HG03175 (cell line): Measurements from ENCODE around the gene ARHGAP27.

Experiments used
- ATAC-seq: cut with Tn5 transposase; IDR thresholded peaks from one replicate; pipeline ENCODE4 v1.9.1; 2021; ENCODE audit warnings: mild to moderate bottlenecking, moderate library complexity; ENCODE audit not compliant: unreplicated experiment

ARHGAP27 gene

DNA sequence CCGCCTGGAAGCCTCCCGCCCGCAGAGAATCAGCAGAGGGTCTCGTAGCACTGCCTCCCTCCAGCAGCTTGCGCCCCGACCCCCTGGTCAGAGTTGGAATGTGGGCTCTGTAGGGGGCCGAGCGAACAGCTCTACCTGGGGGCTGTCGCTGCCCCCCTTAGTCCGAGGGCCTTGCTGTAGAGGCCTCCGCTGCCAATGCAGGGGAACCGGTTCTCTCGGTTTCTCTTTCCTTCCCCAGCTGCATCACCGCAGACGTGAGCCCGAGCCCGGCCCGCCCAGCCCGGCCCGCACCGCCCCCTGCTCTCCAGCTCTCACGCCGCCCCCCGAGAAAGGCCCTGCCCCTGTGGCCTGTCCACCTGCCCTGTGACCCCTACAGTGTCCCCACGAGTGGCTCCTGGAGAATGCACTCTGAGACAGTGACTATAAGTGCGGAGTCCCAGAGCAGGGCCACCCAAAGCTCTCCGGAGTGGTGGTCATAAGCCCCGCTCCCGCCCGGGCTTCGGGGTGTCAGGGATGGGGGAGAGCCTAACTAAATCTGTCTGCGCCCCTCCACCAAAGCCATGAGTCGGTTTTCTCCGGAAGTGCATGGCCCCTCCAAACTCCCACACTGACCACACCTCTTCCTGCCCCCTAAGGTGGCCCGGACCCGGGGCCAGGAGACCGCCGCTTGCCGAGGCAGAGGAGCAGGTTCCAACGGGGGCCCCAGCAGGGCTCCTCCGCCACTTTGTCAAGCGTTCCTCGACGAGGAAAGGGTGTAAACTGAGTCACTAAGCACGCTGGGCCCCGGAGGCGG, 1.7 kb downstream of the ARHGAP27 start:
- peak; percentile 26 for ATAC-seq

- no peak for ATAC-seq
Observed at GRCh38 chr17:45430006-45430737, 2.5 kb downstream of the ARHGAP27 start.

GRCh38 chr17:45429339-45430005, 3.2 kb downstream of the ARHGAP27 start:
- no peak for ATAC-seq

- no peak for ATAC-seq
Observed at GRCh38 chr17:45428931-45429338, 3.7 kb downstream of the ARHGAP27 start.

DNA sequence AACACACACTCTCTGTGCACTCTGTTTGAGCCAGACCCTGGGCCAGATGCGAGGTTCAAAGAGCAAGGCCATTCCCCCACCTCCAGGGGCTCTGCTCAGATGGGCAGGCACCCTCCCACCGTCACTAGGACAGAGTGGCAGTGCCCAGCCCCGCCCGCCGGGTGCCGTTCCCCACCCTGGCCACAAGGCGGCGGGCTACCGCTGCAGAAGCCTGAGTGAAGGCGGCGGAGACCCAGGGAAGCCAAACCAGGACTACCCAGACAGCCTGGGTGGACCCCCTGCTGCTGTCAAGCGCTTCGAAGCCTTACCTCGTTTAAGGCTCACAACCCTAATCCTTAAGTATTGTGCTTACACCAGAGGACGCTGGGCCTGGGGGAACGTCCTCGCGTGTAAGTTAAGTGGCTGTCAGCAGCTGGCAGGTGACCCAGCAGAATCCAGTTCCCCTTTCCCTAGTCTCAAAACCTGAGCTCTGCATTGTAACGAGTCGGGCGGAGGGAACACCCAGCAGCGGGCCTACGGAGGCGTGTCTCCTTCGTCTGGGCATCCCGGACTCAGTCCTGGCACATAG, 4.5 kb downstream of the ARHGAP27 start:
- peak; percentile 45 for ATAC-seq

DNA sequence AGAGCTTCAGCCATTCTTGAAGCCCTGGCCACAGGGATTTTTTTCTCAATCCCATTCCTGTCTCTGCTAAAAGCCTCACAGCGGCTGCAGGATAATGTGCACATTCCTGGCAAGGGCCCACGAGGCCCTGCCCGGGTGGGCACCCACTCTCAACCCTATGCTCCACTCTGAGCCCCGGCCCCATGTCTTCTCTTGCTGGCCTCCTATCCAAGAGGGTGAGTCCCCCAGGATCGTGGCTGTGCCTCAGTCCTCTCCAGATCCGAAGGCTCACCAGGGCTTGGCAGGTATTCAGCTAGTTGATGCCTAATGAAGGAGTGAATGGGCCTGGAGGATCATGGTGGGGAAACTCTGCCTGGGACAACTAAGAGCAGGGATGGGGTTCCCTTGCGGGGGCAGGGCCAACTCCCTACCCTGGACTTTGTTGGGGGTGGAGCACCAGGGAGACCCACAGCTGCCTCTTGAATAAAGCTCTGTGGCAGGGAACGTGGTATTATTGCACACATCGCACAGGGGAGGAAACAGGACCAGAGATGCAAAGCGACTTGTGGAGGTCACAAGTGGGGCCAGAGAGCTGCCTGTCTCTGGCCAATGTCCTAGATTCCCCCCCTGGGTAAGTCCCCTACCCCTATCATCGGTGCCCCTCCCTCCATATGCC, 5.4 kb downstream of the ARHGAP27 start:
- no peak for ATAC-seq

DNA sequence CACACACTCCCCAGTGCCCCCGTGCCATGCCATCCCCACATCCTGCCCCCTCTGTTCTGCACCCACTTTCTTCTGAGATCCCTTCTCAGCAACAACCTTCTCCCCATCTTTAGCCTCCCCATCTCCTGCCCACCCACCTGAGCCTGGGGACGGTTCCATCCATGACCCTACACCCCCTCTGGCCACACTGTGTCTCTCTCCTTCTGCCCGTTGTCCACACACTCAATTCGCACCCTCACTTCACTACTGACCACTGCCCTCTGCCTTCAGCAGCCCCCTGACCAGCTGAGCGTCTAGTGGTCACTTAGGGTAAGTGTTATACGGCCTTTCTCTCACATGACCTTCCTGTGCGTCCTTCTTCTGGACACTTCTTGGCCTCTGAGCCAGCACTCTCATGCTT, 6.1 kb downstream of the ARHGAP27 start:
- ATAC-seq, result no peak

DNA sequence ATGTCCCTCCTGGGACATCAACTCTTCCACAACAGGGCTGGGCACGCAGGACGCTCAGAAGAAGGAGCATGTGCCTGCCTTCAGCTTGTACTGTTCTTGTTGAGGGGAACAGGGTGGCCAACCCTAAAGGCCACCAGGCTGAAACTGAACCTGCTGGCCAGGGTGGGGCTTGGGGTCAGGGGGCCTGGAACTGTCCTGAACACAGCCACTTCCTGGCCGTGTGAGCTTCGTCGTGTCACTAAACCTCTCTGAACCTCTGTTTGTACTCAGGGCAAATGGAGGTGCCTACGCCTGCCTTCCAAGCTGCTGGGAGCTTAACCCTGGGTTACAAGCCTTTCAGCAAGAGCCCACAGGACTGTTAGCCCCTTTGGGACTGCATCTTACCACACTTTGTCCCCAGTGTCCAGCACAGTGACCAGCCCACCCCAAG, 6.7 kb downstream of the ARHGAP27 start:
- ATAC-seq, result no peak

GRCh38 chr17:45425125-45425983, 7.3 kb downstream of the ARHGAP27 start:
- ATAC-seq, result no peak

GRCh38 chr17:45424769-45425124, 7.9 kb downstream of the ARHGAP27 start:
- no peak for ATAC-seq

GRCh38 chr17:45423975-45424335, 8.7 kb downstream of the ARHGAP27 start:
- no peak for ATAC-seq

DNA sequence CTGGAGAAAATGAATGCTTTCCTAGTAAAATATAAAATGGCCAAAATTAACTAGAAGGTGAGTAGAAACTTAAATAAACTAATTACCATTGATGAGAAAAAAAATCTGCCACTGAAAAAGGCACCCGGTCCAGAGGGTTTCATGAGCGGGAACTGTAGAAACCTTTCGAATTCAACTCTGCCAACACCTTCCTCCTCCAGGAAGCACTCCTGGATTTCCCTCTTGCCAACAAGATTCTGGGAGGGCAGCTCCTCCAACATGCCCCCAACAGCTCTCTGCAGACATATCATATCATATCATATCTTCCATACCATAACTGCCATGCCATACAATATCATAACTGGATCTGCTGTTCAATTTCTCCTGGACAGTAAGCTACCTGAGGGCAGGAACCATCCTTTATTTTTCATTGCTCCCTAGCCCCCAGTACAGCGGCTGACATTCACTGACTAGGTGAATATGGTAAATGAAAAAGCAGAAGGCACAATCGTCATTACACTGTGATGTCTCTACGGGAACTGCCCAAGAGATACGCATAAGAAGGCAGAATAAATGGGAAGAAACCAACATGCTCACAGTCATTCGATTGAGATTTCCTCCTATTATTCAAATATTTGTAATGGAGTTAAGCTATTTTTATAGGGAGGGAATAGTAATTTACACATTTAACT, 9.2 kb downstream of the ARHGAP27 start:
- no peak for ATAC-seq

- ATAC-seq, result no peak
Observed at GRCh38 chr17:45414990-45415881, 17.4 kb downstream of the ARHGAP27 start.

GRCh38 chr17:45413498-45413923, 19.2 kb downstream of the ARHGAP27 start:
- ATAC-seq, result peak; percentile 49

- no peak for ATAC-seq
Observed at GRCh38 chr17:45411348-45412105, 21.1 kb downstream of the ARHGAP27 start.

DNA sequence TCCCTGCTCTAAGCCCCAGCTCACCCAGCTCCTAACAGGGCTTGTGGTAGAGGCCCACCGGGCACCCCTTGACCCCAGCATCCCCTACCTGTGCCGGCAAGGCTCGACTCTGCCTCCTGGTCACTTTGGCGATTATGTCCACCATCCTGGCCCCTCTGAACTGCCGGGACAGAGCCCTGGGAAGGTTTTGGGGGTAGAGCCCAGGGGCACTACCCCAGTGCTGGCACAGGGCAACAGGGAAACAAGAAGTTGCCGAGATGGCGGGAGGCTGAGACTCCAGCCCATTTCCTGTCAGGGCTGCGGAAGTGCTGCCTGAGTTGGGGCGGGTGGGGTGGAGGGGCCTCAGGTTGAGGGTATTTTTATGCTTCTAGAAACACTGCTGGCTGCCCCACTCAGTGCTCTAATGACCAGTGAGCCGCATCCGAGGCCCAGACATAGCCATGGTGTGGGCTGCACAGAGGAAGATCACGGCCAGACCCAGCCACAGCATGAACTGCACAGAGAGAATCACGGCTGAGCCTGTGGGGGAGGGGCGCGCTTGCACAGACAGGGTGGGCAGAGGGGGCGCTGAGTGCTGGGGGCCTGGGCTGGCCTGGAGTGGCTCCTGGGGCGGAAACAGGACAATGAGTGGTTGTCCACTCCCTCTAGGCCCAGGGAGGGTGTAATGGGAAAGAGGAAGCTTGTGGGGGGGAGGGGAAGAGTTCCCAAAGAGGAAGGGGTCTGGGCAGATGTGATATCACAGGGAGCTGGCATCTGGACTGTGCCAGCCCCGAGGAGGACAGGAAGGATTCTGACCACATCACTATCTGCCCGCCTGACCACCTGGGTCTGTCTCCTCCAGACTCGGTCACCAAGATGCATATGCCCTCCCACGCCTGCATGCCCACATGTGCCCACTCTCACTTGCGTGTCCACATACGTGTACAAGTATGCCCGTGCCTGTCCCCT, 22.3 kb downstream of the ARHGAP27 start:
- no peak for ATAC-seq

DNA sequence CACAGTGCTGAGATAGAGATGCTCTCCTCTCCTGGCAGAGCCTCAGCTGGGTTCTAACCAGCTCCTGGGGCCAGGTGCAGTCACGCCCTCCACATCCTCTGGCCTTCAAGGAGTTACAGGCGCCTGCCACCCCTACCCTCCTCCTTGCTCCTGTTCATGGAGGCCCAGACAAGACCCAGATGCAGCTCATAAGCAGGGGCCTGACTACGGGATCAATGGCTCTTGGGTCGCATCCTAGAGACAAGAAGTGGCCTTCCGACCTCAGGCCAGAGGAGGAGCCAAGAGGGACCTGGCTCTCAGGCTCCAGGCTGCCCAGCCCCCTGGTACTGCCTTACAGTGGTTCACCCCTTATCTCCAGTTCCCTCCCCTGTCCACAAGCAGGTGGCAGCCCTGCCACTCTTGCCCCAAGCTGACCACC, 23.0 kb downstream of the ARHGAP27 start:
- no peak for ATAC-seq
